Fibroblast of peridontal ligament (primary cell): ENCODE measurements around the gene S1PR2.
A peak's percentile ranks its signal among the peaks of the same experiment; 100 is the strongest.
"Not testable (repeated sequence)": the region's sequence is repeated elsewhere in the genome, so short reads cannot be mapped to it uniquely, and the experiment has no call there.

Experiments used
- DNase-seq: peaks from one replicate; pipeline ENCODE4 v3.0.0-alpha.2; 2010; ENCODE audit errors: extremely low read depth

The S1PR2 gene

DNA sequence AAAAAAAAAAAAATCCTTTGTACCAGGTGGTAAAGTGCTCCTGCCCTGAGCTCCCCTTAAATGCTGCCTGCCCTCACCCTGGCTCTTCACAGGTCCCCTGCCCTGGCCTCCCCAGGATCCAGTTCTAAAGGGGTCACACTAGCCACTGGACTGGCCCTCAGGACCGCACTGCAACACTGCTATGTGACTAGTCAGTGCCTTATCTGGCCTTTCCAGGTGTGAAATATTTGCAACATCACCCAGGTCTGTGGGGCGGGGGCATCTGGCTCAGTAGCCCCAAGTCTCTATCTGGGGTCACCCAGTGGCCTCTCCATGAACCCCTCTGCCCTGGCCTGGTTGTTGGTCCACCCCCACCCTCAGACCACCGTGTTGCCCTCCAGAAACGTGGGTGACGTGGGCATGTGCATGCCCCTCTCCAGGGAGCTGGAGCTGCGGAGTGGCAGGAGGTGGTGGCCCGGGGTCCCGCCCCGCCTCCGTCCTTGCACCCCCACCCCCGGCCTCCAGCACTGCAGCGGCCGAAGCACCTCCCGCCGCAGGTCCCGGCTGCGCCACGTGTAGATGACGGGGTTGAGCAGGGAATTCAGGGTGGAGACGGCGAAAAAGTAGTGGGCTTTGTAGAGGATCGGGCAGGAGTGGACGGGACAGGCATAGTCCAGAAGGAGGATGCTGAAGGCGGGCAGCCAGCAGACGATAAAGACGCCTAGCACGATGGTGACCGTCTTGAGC, 7.5 kb downstream of the S1PR2 start:
- no peak for DNase-seq

- DNase-seq: no peak
Observed at GRCh38 chr19:10222201-10222890, 8.8 kb downstream of the S1PR2 start.

GRCh38 chr19:10220695-10221094, 10.4 kb downstream of the S1PR2 start:
- DNase-seq: no peak

DNA sequence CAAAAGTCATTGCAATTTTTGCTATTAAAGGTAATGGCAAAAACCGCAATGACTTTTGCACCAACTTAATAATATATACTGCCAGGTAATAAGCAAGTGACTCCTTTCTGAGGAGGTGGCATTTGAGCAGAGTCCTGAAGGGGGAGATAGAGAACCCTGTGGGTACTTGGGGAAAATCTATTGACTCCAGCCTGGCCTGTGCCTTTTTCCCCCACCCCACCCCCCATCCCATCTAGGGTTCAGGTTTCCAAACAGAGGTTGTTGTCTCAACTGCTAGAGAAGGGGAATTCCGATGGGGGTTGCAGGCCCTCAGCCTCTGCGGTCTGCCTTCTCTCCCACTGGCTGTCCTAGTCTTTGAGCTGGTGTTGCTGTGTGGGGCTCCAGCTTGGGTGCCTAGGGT, 11.5 kb downstream of the S1PR2 start:
- DNase-seq: peak; percentile 59

- no peak for DNase-seq
Observed at GRCh38 chr19:10217085-10217484, 14.0 kb downstream of the S1PR2 start.

GRCh38 chr19:10214784-10215183, 16.3 kb downstream of the S1PR2 start:
- peak; percentile 23 for DNase-seq

DNA sequence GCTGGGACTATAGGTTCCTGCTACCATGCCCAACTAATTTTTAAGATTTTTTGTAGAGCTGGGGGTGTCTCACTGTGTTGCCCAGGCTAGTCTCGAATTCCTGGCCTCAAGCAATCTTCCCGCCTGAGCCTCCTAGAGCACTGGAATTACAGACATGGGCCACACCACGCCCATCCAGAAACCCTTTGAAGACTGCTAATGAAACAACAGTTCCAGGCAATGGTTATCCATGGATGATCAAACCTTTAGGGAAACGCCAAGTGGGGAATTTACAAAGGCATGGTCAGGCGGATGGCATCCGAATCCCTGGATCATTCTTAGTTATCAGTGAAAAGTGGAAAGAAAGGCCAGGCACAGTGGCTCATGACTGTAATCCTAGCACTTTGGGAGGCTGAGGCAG, 19.4 kb downstream of the S1PR2 start:
- DNase-seq: no peak

DNA sequence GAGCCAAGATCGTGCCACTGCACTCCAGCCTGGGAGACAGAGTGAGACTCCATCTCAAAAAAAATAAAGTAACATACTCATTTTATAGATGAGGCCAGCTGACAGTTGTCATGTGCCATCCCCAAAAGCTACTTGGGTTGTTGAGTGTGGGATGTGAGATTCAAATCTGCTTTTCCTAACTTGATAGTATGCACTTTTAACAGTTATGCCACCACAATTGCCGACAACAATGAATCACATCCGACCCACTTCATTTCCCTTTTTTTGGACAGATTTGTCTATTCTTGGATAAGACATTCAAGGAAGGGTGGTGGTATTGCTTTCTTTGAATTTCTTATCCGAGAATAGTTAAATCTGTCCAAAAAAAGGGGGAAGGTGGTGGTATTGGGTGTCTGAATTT, 20.1 kb downstream of the S1PR2 start:
- no peak for DNase-seq

GRCh38 chr19:10209315-10209714, 21.8 kb downstream of the S1PR2 start:
- peak; percentile 76 for DNase-seq

GRCh38 chr19:10207026-10207425, 24.1 kb downstream of the S1PR2 start:
- no peak for DNase-seq

GRCh38 chr19:10206226-10206885, 24.8 kb downstream of the S1PR2 start:
- DNase-seq: peak; percentile 13

DNA sequence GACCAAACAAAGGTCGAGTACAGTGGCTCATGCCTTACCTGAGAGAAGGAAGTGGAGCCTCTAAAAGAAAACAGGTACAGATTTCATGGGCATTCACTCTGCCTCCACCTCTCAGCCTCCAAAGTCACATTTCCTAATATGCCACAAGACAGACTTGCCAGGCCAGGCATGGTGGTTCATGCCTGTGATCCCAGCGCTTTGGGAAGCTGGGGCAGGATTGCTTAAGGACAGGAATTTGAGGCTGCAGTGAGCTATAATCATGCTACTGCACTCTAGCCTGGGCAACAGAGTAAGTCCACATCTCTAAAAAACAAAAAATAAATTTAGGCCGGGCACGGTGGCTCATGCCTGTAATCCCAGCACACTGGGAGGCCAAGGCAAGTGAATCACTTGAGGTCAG, 25.5 kb downstream of the S1PR2 start:
- no peak for DNase-seq

DNA sequence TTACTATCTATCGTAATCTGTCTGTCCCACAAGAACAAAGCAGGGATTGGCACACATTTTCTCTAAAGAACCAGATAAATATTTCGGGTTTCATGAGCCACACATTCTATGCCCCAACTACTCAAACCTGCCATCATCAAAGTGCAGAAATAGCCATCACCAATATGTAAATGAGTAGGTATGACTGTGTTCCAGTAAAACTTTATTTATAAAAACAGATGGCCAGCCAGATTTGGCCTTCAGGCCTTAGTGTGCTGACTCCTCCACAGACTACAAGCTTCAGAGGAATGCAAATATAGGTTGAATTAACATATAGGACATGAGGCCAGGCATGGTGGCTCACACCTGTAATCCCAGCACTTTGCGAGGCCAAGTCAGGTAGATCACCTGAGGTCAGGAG, 27.4 kb downstream of the S1PR2 start:
- DNase-seq: no peak

DNA sequence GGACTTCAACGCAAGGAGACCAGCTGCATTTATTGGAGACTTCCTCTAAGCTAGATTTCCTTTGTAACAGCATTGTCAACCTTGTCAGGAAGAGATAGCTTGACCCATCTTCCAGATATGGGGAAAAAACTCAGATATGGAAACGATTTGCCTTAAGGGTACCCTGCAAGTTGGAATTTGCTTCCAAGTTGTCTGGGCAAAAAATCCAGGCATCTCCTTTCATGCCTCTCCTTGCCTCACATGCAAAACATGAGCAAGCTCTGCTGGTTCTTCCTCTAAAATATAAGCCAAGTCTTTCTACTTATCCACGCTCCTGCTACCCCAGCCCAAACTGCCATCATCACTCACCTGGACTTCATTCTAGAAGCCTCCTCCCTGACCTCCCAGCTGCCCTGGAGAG, 30.0 kb downstream of the S1PR2 start:
- no peak for DNase-seq

GRCh38 chr19:10200101-10200500, 31.0 kb downstream of the S1PR2 start:
- DNase-seq: not testable (repeated sequence)

DNA sequence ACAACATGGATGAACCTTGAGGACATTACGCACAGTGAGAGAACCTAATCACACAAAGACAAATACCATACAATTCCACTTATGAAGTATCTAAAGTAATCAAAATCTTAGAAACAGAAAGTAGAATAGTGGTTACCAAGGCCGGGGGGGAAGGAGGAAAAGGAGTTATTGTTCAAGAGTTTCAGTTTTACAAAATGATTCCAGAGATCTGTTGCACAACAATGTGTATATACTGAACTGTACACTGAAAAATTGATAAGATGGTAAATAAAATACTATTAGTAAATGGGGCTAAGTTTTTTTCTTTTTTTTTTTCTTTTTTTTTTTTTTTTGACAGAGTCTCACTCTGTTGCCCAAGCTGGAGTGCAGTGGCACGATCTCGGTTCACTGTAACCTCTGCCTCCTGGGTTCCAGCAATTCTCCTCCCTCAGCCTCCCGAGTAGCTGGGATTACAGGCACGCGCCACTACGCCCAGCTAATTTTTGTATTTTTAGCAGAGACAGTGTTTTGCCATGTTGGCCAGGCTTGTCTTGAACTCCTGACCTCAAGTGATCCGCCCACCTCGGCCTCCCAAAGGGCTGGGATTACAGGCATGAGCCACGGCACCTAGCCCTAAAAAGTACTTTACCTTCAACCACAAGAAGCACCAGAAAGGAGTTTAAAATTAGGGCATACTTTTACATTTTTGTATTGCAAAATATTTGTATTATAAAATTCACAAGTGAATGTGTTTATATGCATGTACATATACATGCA, 32.1 kb downstream of the S1PR2 start:
- DNase-seq: peak; percentile 61

- no peak for DNase-seq
Observed at GRCh38 chr19:10195199-10195519, 36.0 kb downstream of the S1PR2 start.

DNA sequence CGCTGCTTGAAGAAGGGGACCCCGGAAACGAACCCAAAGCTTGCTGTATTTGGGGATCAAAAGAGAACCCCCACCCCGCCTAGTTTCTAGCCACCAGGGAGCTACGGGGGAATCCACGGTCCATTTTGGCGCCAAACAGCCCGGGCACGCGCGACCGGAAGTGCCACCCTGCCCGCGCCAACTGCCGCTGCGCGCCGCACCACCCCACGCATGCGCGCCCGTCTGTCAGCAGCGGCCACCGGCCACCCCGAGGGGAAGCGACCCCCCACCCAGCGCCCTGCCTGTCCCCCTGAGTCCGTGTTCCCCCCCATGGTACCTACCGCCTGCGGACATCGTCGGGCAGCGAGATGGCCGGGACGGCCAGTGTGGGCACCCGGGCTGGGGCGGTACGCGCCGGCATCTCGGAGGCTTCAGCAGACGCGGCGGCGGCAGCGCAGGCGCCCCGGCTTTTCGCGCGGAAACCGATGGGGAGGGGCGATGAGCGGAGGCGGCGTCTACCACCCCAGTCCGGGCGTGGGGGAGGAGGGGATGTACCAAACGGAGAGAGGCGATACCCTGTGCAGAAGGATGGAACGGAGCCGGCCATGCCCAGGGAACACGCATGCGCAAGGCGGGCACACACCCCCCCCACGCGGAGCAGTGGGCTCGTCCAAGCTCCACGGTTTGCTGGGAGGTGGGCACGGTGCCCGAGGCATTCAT, 36.5 kb downstream of the S1PR2 start, which contains the start of gene DNMT1:
DNMT1 (minus strand) TSS at position 454 of the 699 bp plus-strand sequence; CDS start at position 400, 54 bp downstream.
- DNase-seq: peak; percentile 94

GRCh38 chr19:10193790-10194499, 37.2 kb downstream of the S1PR2 start:
- DNase-seq: peak; percentile 39

GRCh38 chr19:10192922-10193321, 38.2 kb downstream of the S1PR2 start:
- DNase-seq: no peak

- peak; percentile 96 for DNase-seq
Observed at GRCh38 chr19:10191347-10191746, 39.8 kb downstream of the S1PR2 start.
